Astrocyte (in vitro differentiated cells and primary cell): ENCODE data around the gene C11orf71. TPM values are rescaled to one million over a fixed set of nuclear protein-coding genes. Genes with fewer than 3 reads are reported as not detected.
A peak's percentile ranks its signal among the peaks of the same experiment; 100 is the strongest.

ENCODE experiments used
- DNase-seq: peaks from one replicate; pipeline ENCODE4 v3.0.0-alpha.2; 2010; ENCODE audit warnings: low read depth
- FAIRE-seq: peaks from 2 replicates; lab custom pipeline; 2011; peaks lifted over from hg19 to GRCh38; lab: Jason Lieb, UNC
- H2AFZ ChIP-seq: 2 replicates; pipeline ENCODE4 v1.6.0; 2012; ENCODE audit warnings: low read depth, low read length, inconsistent platforms
- H3K27ac ChIP-seq: 2 replicates; pipeline ENCODE4 v1.5.1; 2011; ENCODE audit warnings: low read depth, low read length, inconsistent platforms
- H3K27me3 ChIP-seq: 2 replicates; pipeline ENCODE4 v1.6.0; 2011; ENCODE audit warnings: low read length, inconsistent platforms; ENCODE audit not compliant: insufficient read depth
- H3K36me3 ChIP-seq: 2 replicates; pipeline ENCODE4 v1.5.1; 2011; ENCODE audit warnings: low read length, inconsistent platforms; ENCODE audit not compliant: insufficient read depth
- H3K4me1 ChIP-seq: 2 replicates; pipeline ENCODE4 v1.5.1; 2011; ENCODE audit warnings: low read length, inconsistent platforms; ENCODE audit not compliant: insufficient read depth
- H3K4me2 ChIP-seq: 2 replicates; pipeline ENCODE4 v1.6.0; 2012; ENCODE audit warnings: low read length, inconsistent platforms
- H3K4me3 ChIP-seq: 2 replicates; pipeline ENCODE4 v1.5.1; 2011; ENCODE audit warnings: low read depth, mild to moderate bottlenecking, low read length, inconsistent platforms; ENCODE audit not compliant: insufficient read depth
- H3K79me2 ChIP-seq: 2 replicates; pipeline ENCODE4 v1.6.0; 2012; ENCODE audit warnings: mild to moderate bottlenecking, low read length, inconsistent platforms; ENCODE audit not compliant: insufficient read depth
- H3K9ac ChIP-seq: 2 replicates; pipeline ENCODE4 v1.6.0; 2012; ENCODE audit warnings: mild to moderate bottlenecking, low read length, inconsistent platforms
- H3K9me3 ChIP-seq: 2 replicates; pipeline ENCODE4 v1.5.1; 2012; ENCODE audit warnings: low read depth, mild to moderate bottlenecking, low read length, inconsistent platforms; ENCODE audit not compliant: insufficient read depth
- H4K20me1 ChIP-seq: 2 replicates; pipeline ENCODE4 v1.6.0; 2012; ENCODE audit warnings: low read length, inconsistent platforms; ENCODE audit not compliant: insufficient read depth
- H3K27ac Mint-ChIP-seq: one replicate; pipeline ENCODE4 v1.8.0; 2021; ENCODE audit warnings: mild to moderate bottlenecking, mixed read lengths; ENCODE audit not compliant: unreplicated experiment
- H3K27me3 Mint-ChIP-seq: one replicate; pipeline ENCODE4 v1.8.0; 2021; ENCODE audit warnings: low read depth, mixed read lengths; ENCODE audit not compliant: unreplicated experiment
- H3K36me3 Mint-ChIP-seq: one replicate; pipeline ENCODE4 v1.8.0; 2021; ENCODE audit warnings: low read depth, mixed read lengths; ENCODE audit not compliant: unreplicated experiment
- H3K4me1 Mint-ChIP-seq: one replicate; pipeline ENCODE4 v1.8.0; 2021; ENCODE audit warnings: low read depth, mixed read lengths; ENCODE audit not compliant: unreplicated experiment
- H3K4me3 Mint-ChIP-seq: one replicate; pipeline ENCODE4 v1.8.0; 2021; ENCODE audit warnings: mild to moderate bottlenecking, moderate library complexity, mixed read lengths; ENCODE audit not compliant: unreplicated experiment
- H3K9me3 Mint-ChIP-seq: one replicate; pipeline ENCODE4 v1.8.0; 2021; ENCODE audit warnings: mild to moderate bottlenecking, mixed read lengths; ENCODE audit not compliant: unreplicated experiment
- EZH2 ChIP-seq: IDR thresholded peaks from 2 replicates; pipeline ENCODE4 v1.6.1; 2012; ENCODE audit warnings: mild to moderate bottlenecking, low read length, inconsistent platforms; ENCODE audit not compliant: insufficient read depth
- total RNA-seq: library from RNA; stranded (reverse); gene quantifications from 2 replicates; pipeline ENCODE4 v1.2.1, GENCODE V29; 2021
- TF ChIP-seq, protein P1 (sequence below): IDR thresholded peaks from 2 replicates; pipeline ENCODE4 v1.5.1; 2011; ENCODE audit warnings: low read depth, mild to moderate bottlenecking, inconsistent platforms, low read length, moderate library complexity; ENCODE audit not compliant: insufficient read depth

Gene C11orf71
- total RNA-seq, 1 donor from 2014 or later, result 2.2 TPM

DNA sequence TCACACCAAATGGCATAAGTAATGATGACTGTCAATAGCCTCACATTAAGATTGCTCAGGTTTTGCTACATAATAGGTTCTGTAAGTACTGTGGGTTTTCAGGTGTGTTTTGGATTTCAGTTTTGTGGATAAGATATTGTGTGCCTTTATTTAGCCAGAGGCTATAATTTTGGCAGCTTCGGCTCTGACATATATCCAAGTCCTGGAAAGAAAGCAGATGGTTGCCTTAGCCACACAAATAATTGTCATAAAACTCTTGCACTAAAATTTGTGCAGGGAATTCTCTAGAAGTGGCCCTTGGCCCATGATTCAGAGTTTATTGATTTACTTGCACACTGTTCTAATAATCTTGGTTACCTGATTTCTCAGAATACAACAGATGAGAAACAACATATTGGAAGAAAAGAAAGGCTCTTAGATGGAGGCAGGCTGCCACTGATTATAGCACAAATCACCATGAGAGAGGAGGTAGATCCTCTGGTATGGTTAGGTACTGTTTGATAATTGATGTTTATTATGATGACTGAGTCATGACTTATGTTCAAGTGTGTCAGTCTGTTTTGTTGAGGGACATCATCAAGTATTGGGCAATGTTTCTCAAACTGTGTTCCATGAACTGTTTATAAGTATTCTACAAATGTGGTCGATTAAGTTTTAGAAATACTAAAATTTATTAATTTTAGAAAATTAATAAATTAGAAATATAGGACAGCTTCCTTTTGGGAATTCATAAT lies 48.6 kb upstream of the C11orf71 start:
- FAIRE-seq, result peak; percentile 58
- H3K27ac Mint-ChIP-seq, result peak overlapping the region; percentile 36
- H3K27me3 Mint-ChIP-seq, result no peaks in the 10 kb centered on the region
- no peak overlapping the region for H3K27ac ChIP-seq
- H3K4me3 Mint-ChIP-seq, result no peak overlapping the region
- H3K36me3 Mint-ChIP-seq, result peaks cover 31% of the 10 kb centered on the region
- no peak overlapping the region for H3K9ac ChIP-seq
- no peaks in the 10 kb centered on the region for H3K9me3 ChIP-seq
- peaks cover 69% of the 10 kb centered on the region for H4K20me1 ChIP-seq
- no peak overlapping the region for H2AFZ ChIP-seq
- DNase-seq, result no peak
- no peaks in the 10 kb centered on the region for H3K4me1 ChIP-seq
- H3K27me3 ChIP-seq, result no peaks in the 10 kb centered on the region
- no peak for TF ChIP-seq EZH2
- TF ChIP-seq, protein P1, sequence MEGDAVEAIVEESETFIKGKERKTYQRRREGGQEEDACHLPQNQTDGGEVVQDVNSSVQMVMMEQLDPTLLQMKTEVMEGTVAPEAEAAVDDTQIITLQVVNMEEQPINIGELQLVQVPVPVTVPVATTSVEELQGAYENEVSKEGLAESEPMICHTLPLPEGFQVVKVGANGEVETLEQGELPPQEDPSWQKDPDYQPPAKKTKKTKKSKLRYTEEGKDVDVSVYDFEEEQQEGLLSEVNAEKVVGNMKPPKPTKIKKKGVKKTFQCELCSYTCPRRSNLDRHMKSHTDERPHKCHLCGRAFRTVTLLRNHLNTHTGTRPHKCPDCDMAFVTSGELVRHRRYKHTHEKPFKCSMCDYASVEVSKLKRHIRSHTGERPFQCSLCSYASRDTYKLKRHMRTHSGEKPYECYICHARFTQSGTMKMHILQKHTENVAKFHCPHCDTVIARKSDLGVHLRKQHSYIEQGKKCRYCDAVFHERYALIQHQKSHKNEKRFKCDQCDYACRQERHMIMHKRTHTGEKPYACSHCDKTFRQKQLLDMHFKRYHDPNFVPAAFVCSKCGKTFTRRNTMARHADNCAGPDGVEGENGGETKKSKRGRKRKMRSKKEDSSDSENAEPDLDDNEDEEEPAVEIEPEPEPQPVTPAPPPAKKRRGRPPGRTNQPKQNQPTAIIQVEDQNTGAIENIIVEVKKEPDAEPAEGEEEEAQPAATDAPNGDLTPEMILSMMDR, result no peak
- no peak overlapping the region for H3K4me3 ChIP-seq
- H3K4me2 ChIP-seq, result no peak overlapping the region
- peaks cover 35% of the 10 kb centered on the region for H3K4me1 Mint-ChIP-seq
- H3K36me3 ChIP-seq, result peaks cover 47% of the 10 kb centered on the region
- H3K9me3 Mint-ChIP-seq, result no peaks in the 10 kb centered on the region
- H3K79me2 ChIP-seq, result peaks cover 65% of the 10 kb centered on the region

- DNase-seq (peak; percentile 61), FAIRE-seq (no peak)
- Mint-ChIP-seq H3K9me3 (no peaks in the 10 kb centered on the region), H3K36me3 (peaks cover 25% of the 10 kb centered on the region), H3K4me3 (no peak overlapping the region), H3K4me1 (peaks cover 39% of the 10 kb centered on the region), H3K27me3 (no peaks in the 10 kb centered on the region), H3K27ac (peak overlapping the region; percentile 36)
- Histone ChIP-seq H3K79me2 (peaks cover 73% of the 10 kb centered on the region), H3K9ac (no peak overlapping the region), H3K4me3 (no peak overlapping the region), H4K20me1 (peaks cover 70% of the 10 kb centered on the region), H3K27me3 (no peaks in the 10 kb centered on the region), H3K4me2 (peak overlapping the region; percentile 24), H2AFZ (no peak overlapping the region), H3K9me3 (no peaks in the 10 kb centered on the region), H3K4me1 (no peaks in the 10 kb centered on the region), H3K27ac (peak overlapping the region; percentile 10), H3K36me3 (peaks cover 38% of the 10 kb centered on the region)
- TF ChIP-seq EZH2, result no peak
- TF ChIP-seq, protein P1, result no peak
Measured at GRCh38 chr11:114447892-114448291, 47.6 kb upstream of the C11orf71 start.

DNA sequence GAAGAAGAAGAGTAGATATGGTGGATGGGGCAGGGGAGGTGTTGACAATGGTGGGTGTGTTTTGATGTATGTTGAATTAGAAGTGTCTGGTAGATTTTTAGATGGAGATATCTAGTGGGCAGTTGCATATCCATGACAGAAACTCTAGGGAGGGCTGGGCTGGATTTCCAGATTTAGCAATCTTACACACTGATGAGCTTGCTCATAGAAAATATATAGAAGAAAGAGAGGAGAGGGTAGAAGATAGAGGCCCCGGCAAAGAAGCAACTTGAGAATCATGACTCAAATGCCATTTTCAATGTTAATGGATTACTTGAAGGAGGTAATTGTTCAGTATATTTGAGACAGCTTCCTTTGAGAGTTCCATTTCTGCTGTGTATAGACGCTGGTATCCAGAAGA lies 47.1 kb upstream of the C11orf71 start:
- Mint-ChIP-seq H3K4me3 (no peak overlapping the region), H3K9me3 (no peaks in the 10 kb centered on the region), H3K27ac (peak overlapping the region; percentile 36), H3K4me1 (peaks cover 40% of the 10 kb centered on the region), H3K36me3 (peaks cover 24% of the 10 kb centered on the region), H3K27me3 (no peaks in the 10 kb centered on the region)
- no peaks in the 10 kb centered on the region for H3K4me1 ChIP-seq
- H3K4me2 ChIP-seq, result peak overlapping the region; percentile 24
- H3K27me3 ChIP-seq, result no peaks in the 10 kb centered on the region
- TF ChIP-seq EZH2, result no peak
- TF ChIP-seq, protein P1, result no peak
- H3K9me3 ChIP-seq, result no peaks in the 10 kb centered on the region
- no peak overlapping the region for H3K4me3 ChIP-seq
- H4K20me1 ChIP-seq, result peaks cover 70% of the 10 kb centered on the region
- FAIRE-seq (peak; percentile 13), DNase-seq (no peak)
- H3K36me3 ChIP-seq, result peaks cover 36% of the 10 kb centered on the region
- H3K9ac ChIP-seq, result no peak overlapping the region
- peaks cover 76% of the 10 kb centered on the region for H3K79me2 ChIP-seq
- H3K27ac ChIP-seq, result peak overlapping the region; percentile 10
- H2AFZ ChIP-seq, result no peak overlapping the region
